HG03460 (cell line): ENCODE results near the gene PROK1.

Source experiments
- ATAC-seq: cut with Tn5 transposase; IDR thresholded peaks from one replicate; pipeline ENCODE4 v1.9.1; 2021; ENCODE audit not compliant: unreplicated experiment

Gene PROK1

GRCh38 chr1:110487726-110488125 lies 36.8 kb downstream of the PROK1 start:
- no peak for ATAC-seq

GRCh38 chr1:110488161-110488560 lies 37.2 kb downstream of the PROK1 start:
- ATAC-seq = no peak

GRCh38 chr1:110488867-110489266 lies 37.9 kb downstream of the PROK1 start:
- no peak for ATAC-seq

GRCh38 chr1:110489406-110489805 lies 38.5 kb downstream of the PROK1 start:
- no peak for ATAC-seq

- no peak for ATAC-seq
These were observed 39.1 kb downstream of the PROK1 start for GRCh38 chr1:110489973-110490542.

GRCh38 chr1:110490791-110491451 lies 40.0 kb downstream of the PROK1 start:
- no peak for ATAC-seq

- no peak for ATAC-seq
These were observed 41.6 kb downstream of the PROK1 start for GRCh38 chr1:110492573-110492972.

GRCh38 chr1:110493059-110493699 lies 42.2 kb downstream of the PROK1 start:
- ATAC-seq = no peak

- no peak for ATAC-seq
These were observed 43.1 kb downstream of the PROK1 start for GRCh38 chr1:110494036-110494435.

GRCh38 chr1:110494522-110495406 lies 43.8 kb downstream of the PROK1 start:
- no peak for ATAC-seq

- ATAC-seq = no peak
These were observed 45.1 kb downstream of the PROK1 start for GRCh38 chr1:110495926-110496600.

GRCh38 chr1:110498270-110498669 lies 47.3 kb downstream of the PROK1 start:
- no peak for ATAC-seq

- no peak for ATAC-seq
These were observed 50.7 kb downstream of the PROK1 start for GRCh38 chr1:110501488-110502132.

- no peak for ATAC-seq
These were observed 51.6 kb downstream of the PROK1 start for GRCh38 chr1:110502402-110503151.

GRCh38 chr1:110503471-110503870 lies 52.5 kb downstream of the PROK1 start:
- no peak for ATAC-seq

- no peak for ATAC-seq
These were observed 53.3 kb downstream of the PROK1 start for GRCh38 chr1:110504226-110504625.

- ATAC-seq = no peak
These were observed 54.6 kb downstream of the PROK1 start for GRCh38 chr1:110505596-110505995.

GRCh38 chr1:110506541-110506940 lies 55.6 kb downstream of the PROK1 start:
- no peak for ATAC-seq
